Limb (tissue), 2 donors: ENCODE data around the gene EIF6.
A peak's percentile ranks its signal among the peaks of the same experiment; 100 is the strongest.
"Not testable (repeated sequence)": the region's sequence is repeated elsewhere in the genome, so short reads cannot be mapped to it uniquely, and the experiment has no call there.

Source experiments
- DNase-seq, 2 donors: peaks; one replicate each; pipeline ENCODE4 v3.0.0-alpha.2; 2016; ENCODE audit errors: extremely low spot score in 2 of 2

Gene EIF6

DNA sequence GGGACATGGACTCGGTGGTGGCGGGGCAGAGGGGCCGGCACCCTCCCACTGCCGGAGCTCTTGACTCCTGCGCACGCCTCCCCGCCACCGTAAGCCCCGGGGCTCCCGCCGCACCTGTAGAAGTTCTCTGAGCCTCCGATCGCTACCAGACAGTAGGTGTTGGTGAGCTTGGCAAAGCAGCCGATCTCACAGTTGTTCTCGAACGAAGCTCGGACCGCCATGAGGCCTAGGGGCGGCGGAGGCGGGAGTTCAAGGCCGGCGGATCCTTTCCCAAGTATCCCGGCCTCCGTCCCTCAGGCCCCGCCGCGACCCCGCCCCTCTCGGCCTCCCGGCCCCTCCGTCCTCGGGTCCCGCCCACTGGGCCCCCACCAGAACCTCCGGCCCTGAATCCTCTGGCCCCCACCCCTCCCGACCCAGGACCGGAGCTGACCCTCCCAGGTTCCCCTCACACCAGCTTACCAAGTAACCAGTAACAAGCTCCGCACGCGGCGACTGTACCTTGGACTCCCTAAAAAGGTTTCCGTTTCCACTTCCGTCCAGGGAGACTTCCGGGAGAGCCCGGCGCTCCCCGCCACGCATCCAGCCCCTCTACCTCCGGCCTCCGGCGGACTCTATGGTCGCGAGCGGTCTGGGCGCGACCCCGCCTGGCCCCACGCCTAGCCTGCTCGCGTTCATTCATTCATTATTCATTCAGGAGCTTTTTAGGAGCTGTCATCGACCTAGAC is at the start of gene EIF6:
EIF6 (minus strand) TSS at position 506 of the 725 bp plus-strand sequence; CDS start at position 221, 285 bp downstream.
- peak; percentile 92 to 93 for DNase-seq

DNA sequence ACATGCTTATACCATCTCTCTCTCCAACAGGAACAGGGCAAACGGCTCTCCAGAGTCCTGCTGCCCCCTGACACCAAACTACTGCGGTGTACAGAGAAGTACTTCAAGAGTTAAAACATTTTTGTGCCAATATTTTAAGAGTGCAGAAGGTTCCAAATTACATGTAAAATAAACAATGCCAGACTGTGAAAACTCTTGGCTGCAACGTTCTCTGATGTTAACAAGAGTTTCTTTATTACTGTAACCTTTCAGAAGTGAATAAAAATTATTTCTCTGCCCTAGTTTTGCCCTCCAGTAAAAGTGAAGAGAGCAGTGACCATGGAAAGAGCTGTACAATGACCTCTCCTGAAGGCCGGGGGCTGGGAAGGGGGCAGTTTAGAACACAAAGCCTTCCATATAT is 49.0 kb upstream of the EIF6 start:
- DNase-seq = no peak

DNA sequence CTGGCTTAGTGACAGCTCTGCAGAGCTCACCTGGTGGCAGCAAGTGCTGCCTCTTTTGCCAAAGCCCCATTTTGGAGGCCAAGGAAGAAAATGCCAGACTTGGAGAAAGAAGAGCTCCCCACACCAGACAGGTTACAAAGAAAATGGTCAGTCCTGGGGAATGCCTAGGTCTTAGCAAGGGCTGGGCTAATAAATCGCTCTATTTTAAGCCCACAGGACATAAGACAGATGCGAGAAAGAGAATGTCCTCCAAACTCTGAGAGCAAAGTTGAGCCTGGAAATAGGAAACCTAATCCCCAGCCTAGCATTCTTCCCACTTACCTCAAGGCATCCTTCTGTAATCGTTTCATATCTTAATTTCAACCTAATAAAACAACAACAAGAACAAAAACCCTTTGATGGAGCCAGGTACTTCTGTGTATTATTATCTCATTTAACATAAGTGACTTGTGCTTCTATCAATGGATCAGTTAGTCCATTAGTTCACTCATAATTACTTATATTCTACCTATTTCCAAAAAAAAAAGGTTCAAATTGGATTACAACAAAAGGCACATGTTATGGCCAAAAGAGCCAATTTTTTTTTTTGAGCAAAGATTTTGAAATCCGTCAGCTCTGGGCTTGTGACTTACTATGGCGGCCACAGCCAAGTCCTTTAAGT is 48.1 kb upstream of the EIF6 start:
- no peak for DNase-seq

GRCh38 chr20:35329435-35330139 is 45.0 kb upstream of the EIF6 start:
- DNase-seq = no peak

DNA sequence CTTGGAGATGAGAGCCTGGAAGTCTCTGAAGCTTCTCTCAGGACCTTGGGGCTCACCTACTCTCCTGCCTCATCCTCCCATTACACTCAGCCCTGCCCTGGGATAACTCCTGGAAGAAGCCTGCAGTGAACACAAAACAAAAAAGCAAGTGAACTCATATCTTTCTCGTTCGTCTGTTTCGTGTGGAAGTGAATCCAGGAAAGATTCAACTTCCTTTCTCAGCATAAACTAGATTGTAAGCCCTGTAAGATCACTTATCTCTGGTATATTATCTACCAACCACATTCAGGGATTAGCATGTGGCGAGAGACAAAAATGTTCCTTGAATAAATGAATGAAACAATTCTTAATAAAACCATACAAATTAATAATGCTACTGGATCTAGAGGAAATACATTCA is 44.1 kb upstream of the EIF6 start:
- DNase-seq = no peak

DNA sequence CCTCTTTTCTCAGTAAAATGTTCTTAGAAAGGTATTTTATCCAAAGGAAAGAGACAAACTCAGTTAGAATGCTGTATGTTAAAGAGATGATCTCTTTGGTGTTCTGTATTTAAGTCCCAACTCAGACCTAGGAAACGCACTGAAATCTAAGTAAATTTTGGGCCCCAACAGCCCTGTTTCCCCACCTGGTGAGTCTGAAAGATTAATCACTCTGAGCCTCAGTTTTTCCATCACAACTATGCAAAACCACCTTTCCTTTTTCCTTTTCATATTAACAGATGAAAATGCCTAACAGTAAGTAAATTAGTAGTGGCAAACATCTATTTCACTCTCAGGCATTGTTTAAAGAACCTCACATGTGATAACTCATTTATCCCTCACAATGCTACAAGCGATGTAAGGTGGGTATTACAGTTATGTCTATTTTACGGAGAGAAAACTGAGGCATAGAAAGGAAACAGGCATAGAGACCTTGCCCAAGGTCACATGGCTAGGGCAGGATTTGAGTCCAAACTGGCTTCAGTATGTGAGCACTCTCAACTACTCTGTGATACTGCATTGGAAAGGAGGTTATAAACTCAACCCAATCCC is 43.6 kb upstream of the EIF6 start:
- no peak for DNase-seq

- DNase-seq = no peak
Measured at GRCh38 chr20:35327074-35327976, 42.8 kb upstream of the EIF6 start.

GRCh38 chr20:35326740-35327073 is 42.1 kb upstream of the EIF6 start:
- DNase-seq = no peak

DNA sequence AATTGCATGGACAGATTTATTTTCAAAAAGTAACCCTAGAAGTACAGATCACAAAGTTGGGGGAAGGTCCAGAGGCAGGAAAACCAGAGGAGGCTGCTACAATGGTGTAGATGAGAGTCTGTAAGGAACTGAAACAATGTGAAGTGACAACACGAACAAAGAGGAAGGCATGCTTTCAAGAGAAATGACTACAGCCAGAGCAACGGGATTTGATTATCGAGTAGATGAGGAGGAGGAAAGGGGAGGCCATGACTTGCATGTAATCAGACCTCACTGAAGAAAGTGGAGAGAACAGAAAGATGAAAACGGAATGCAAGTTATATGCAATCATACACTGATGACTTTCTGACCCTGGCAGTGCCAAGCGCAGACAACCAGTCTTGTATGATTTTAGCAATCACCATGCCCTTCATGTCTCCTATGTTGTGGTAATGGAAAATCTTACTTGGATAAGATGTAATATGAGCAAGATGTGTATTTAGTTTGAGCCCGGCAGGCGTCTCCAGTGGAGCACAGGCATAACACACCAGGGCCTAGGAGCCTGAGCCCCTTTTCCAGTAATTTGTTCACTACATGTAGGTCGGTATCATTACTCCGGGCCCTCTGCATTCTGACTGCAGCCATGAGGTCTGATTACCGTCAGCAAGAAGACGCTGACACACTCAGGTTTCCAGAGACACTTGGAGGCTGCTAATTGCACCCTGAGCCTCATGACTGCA is 41.6 kb upstream of the EIF6 start:
- DNase-seq = no peak

- no peak for DNase-seq
Measured at GRCh38 chr20:35325401-35325800, 40.8 kb upstream of the EIF6 start.

GRCh38 chr20:35320396-35321126 is 36.0 kb upstream of the EIF6 start:
- DNase-seq = no peak

DNA sequence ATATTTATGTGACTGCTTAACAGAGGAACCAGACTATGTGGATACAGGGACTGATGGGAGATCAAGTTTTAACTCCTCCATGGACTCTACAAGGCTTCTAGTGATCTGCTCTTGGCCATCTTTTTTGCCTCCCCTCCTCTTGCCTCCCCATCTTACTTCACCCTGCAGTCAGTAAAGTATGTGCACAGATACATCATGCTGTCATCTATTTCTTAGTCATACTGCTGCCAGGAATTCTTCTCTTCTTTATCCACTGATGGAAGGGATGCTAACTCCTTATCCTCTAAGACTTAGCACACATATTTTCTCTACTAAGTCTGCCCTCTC is 35.3 kb upstream of the EIF6 start:
- DNase-seq = no peak

GRCh38 chr20:35319192-35319870 is 34.8 kb upstream of the EIF6 start:
- no peak for DNase-seq

DNA sequence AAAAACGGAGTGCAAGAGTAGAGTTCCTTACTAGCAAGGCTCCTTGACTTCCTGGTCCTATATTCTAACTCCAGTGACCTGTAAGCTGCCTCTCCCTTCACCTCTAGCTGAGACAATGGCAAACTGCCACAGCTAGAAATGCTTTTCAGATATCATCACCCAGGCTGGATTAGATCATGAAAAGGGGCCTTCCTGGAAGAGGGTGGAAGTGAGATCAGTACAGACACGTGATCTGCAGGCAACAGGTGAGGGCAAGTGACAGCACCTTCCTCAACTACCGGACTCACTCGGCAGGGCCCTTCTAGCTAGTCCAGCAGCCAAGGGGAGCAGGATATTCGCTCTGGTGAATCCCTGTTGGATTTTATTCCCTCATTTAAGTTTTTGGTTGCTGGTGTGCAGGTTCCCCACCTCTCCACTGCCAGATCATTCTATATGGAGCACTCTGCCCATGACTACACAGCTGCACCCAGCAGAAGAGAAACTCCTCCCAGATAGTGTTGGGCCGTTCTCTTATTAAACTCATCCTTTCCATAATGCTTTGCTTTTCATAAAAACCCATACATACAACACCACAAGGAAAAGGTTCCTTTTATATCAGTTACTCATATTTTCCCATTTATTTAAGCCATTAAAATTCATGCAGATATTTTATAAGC is 34.1 kb upstream of the EIF6 start:
- DNase-seq = no peak

GRCh38 chr20:35317416-35318210 is 33.0 kb upstream of the EIF6 start:
- DNase-seq = no peak

DNA sequence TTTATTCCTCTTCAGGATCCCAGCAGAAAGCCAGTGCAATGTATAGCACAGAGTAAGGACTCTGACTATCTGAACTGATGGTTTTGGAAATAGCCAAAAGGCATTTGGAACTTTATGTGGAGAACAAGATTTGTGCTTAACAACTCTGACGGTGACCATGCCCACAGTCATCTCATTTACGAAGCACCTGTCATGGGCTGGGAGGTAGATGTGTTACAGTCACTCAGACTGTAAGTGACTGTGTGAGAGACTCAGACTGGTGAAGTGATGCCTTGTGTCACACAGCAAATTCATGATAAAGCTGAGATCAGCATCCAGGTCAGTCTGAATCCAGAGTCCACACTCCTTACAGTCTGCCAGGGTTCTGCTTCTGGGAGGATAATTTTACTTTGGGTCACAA is 31.5 kb upstream of the EIF6 start:
- no peak for DNase-seq

DNA sequence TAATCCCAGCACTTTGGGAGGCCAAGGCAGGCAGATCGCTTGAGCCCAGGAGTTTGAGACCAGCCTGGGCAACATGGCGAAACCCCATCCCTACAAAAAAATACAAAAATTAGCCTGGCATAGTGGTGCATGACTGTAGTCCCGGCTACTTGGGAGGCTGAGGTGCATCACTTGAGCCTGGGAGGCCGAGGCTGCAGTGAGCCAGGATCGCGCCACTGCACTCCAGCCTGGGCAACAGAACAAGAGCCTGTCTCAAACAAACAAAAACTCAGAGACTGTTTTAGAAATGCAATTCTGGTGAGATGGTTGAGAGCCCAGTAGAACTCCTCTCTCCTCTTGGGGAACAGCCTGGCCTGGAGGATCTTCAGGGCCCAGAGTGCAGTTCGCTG is 31.1 kb upstream of the EIF6 start:
- not testable (repeated sequence) for DNase-seq
